GM12801 (cell line): ENCODE results near the gene TYSND1.

Experiments
- TF ChIP-seq, protein P1 (sequence below): IDR thresholded peaks from one replicate; pipeline ENCODE4 v1.5.1; 2011; ENCODE audit warnings: control low read depth; ENCODE audit not compliant: insufficient read length; ENCODE audit errors: extremely low read depth

Gene TYSND1, protein sequence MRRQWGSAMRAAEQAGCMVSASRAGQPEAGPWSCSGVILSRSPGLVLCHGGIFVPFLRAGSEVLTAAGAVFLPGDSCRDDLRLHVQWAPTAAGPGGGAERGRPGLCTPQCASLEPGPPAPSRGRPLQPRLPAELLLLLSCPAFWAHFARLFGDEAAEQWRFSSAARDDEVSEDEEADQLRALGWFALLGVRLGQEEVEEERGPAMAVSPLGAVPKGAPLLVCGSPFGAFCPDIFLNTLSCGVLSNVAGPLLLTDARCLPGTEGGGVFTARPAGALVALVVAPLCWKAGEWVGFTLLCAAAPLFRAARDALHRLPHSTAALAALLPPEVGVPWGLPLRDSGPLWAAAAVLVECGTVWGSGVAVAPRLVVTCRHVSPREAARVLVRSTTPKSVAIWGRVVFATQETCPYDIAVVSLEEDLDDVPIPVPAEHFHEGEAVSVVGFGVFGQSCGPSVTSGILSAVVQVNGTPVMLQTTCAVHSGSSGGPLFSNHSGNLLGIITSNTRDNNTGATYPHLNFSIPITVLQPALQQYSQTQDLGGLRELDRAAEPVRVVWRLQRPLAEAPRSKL

DNA sequence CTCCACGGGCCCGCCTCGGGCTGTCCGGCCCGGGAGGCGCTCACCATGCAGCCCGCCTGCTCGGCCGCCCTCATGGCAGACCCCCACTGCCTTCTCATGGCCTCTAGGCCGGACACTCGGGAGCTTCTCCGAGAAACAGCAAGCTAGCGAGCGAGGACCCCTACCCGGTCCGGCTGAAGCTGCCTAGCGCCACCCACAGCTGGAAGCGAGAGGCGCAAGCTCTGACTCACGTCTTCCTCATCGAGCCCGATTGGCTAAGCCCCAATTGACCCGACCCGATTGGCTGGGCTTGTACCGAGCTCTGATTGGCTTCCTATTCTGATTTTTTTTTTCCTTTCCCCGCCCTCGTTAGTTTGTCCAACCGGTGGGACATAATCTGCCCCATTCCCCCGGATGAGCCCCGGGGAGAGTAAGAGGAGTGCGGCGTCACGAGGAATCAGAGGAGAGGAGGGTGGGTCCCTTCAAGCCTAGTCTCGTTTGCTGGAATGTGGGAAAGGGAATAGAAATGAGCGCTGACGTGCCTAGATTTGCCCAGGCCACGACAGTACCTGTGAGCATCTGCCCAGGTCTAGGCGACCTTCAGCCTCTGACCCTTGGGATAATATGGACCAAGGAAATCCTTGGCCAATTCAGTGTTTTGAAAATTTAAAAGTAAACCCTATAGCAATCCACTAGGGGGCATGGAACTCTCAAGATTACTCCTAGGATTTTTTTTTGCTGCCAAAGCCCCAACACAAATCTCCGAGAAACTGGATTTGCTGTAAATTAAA, at the start of gene TYSND1:
TYSND1 (minus strand) TSS at position 212 of the 770 bp plus-strand sequence; CDS start at position 98, 114 bp downstream.
- TF ChIP-seq, protein P1, sequence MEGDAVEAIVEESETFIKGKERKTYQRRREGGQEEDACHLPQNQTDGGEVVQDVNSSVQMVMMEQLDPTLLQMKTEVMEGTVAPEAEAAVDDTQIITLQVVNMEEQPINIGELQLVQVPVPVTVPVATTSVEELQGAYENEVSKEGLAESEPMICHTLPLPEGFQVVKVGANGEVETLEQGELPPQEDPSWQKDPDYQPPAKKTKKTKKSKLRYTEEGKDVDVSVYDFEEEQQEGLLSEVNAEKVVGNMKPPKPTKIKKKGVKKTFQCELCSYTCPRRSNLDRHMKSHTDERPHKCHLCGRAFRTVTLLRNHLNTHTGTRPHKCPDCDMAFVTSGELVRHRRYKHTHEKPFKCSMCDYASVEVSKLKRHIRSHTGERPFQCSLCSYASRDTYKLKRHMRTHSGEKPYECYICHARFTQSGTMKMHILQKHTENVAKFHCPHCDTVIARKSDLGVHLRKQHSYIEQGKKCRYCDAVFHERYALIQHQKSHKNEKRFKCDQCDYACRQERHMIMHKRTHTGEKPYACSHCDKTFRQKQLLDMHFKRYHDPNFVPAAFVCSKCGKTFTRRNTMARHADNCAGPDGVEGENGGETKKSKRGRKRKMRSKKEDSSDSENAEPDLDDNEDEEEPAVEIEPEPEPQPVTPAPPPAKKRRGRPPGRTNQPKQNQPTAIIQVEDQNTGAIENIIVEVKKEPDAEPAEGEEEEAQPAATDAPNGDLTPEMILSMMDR = no peak

DNA sequence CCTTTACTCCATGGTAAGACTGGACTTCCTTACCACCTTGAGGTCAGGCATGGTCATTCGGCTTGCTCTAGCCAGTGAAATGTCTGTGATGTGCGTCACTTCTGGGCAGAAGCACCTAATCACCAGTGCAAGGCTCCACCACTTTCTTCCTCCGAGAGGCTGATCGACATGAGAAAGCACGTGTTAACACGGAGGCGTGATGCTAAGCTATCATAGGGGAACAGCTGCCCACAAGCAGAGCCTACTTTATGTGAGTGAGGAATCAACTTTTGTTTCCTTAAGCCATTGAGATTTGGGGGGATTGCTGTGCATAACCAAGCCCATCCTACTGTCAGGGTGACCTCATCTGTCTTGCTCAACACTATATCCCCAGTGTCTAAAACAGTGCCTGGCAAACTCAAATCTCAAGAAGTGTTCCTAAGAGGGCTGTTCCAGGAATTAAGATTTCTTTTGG, 46.9 kb upstream of the TYSND1 start:
- TF ChIP-seq, protein P1 = no peak

DNA sequence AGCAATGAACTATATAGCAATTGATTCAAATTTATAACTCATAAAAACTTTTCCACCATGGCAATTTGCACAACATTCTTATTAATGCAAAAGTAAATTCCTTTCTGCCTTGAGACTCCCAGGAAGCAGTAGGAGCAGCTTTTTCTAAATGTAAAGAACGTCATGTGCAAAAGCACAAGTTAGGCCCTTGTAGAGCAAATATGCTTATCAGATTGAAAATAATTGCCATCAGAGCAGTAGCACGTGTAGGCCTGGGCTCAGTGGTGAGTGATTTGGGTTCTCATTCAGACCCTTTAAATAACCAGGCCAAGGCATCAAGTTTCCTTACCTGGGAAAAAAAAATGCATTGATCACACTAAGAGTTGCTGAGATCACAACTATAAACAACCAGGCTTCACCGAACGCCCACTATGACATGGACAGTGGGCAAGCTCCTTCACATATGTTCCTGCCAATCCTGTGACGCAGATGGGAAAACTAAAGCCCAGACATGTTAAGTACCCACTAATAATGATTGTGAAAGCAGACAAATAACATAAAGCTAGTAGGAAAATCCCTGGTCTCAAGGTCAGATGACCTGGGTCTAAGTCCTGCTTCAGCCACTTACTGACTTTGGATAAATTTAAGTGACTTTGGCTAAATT, 45.9 kb upstream of the TYSND1 start:
- TF ChIP-seq, protein P1 = no peak

DNA sequence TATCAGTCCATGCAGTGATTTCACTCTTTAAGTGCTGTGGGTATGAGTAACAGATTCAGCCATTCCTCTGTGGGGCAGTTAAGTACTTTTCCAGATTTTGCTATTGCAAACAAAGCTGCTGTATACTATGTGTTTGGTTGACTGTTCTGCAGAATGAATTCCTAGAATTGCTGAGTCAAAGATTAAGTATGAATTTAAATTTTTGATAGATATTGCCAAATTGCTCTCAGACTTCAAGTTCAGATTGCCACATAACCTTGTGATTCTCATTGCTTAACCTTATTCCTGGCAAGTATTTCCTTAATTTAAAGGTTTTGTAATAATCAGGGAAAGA, 45.4 kb upstream of the TYSND1 start:
- TF ChIP-seq, protein P1 = no peak

DNA sequence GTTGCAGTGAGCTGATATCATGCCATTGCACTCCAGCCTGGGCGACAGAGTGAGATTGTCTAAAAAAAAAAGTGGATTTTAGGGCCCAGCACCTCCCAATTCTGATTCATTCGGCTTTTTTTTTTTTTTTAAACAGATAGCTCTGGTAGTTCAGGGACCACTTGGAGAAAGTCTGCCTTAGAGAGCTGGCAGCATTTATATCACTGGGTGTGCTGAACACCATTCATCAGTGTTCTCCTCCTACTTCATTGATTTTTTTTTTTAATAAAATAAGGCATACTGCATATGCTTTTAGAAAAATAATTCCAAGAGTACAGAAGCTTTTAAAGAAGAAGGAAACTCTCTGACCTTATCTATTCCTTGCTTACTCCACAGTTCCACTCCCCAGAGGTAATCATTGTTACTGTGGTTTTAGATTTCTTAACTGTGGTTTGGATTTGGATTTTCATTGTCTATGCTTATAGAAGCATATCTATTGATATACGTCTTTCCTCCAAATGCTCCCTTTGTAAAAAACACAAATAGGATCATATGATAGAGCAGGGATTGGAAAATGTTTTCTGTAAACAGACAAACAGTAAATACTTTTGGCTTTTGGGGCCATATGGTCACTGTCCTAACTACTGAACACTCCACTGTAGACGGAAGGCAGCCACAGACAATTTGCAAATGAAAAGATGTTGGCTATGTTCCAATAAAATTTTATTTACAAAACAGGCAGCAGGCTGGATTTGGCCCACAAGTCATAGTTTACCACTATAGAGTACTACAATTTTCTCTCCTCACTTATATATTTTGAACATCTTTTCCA, 44.9 kb upstream of the TYSND1 start:
- TF ChIP-seq, protein P1 = no peak

DNA sequence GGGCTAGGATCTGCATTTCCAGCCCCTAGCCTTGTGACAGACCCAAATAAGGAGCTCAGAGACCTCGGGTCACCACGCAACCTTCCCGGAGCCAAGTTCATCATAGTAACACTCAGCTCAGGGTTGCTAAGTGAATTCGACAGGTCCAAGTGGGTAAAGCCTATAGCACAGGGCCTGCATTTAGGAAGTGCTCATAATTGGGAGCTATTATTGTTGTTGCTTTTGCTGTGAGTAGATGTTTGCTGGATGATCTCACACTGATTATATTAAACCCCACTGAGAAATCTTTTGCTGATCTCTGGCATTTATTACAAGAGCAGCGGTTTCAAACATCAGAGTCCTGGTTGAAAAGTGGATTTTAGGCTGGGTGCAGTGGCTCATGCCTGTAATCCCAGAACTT, 44.1 kb upstream of the TYSND1 start:
- TF ChIP-seq, protein P1 = no peak
